K562 (cell line): ENCODE data around the gene CDK11B. TPM values are rescaled to one million over a fixed set of nuclear protein-coding genes. Genes with fewer than 3 reads are reported as not detected.
A peak's percentile ranks its signal among the peaks of the same experiment; 100 is the strongest.

Source experiments
- E2F3 ChIP-seq: fragments of 250-450 bp; sonication (Bioruptor Pico); IDR thresholded peaks from 2 replicates; pipeline ENCODE4 v1.4.0; 2020; ENCODE audit warnings: mild to moderate bottlenecking
- HOXB6 ChIP-seq: fragments of 250-450 bp; sonication (Bioruptor Pico); IDR thresholded peaks from 2 replicates; pipeline ENCODE4 v1.5.1; 2022; ENCODE audit warnings: mild to moderate bottlenecking, borderline replicate concordance
- KLF10 ChIP-seq: fragments of 250-450 bp; sonication (Bioruptor Pico); IDR thresholded peaks from 2 replicates; pipeline ENCODE4 v1.6.1; 2021; ENCODE audit warnings: matching md5 sums
- MTA3 ChIP-seq: fragments of 450-650 bp; formaldehyde crosslinking; IDR thresholded peaks from 2 replicates; pipeline ENCODE4 v1.6.1; 2017; ENCODE audit warnings: mild to moderate bottlenecking, borderline replicate concordance
- NELFE ChIP-seq: IDR thresholded peaks from 2 replicates; pipeline ENCODE4 v1.6.1; 2011; ENCODE audit warnings: mild to moderate bottlenecking; ENCODE audit not compliant: insufficient read depth, insufficient read length
- NR3C1 ChIP-seq: sonication (generic); formaldehyde crosslinking; IDR thresholded peaks from 2 replicates; pipeline ENCODE4 v1.8.1; 2022; ENCODE audit warnings: missing genetic modification reagents
- PHB2 ChIP-seq: fragments of 450-650 bp; IDR thresholded peaks from 2 replicates; pipeline ENCODE4 v1.6.1; 2017; ENCODE audit warnings: low read depth
- RAD21 ChIP-seq, 2 experiments: fragments of 250-450 bp in 1 of 2; fragments of 450-650 bp in 1 of 2; sonication (Bioruptor Pico) in 1 of 2; formaldehyde crosslinking in 1 of 2; IDR thresholded peaks in 1 of 2; conservative IDR thresholded peaks in 1 of 2; 2 replicates each; pipeline versions ENCODE4 v1.4.0 to v1.8.0; 2020 to 2022; ENCODE audit warnings: mild to moderate bottlenecking in 2 of 2, moderate library complexity in 1 of 2
- SMAD2 ChIP-seq: fragments of 150-350 bp; IDR thresholded peaks from 2 replicates; pipeline ENCODE4 v1.6.1; 2014; ENCODE audit warnings: low read depth, mild to moderate bottlenecking, low read length
- STAG1 ChIP-seq: sonication (generic); formaldehyde crosslinking; IDR thresholded peaks from 2 replicates; pipeline ENCODE4 v1.5.0; 2020; ENCODE audit warnings: missing genetic modification reagents, borderline replicate concordance
- TOE1 ChIP-seq, 2 experiments: fragments of 450-650 bp in 1 of 2; sonication (generic) in 1 of 2; formaldehyde crosslinking in 1 of 2; IDR thresholded peaks; 2 replicates each; pipeline versions ENCODE4 v1.7.1 to v1.8.0; 2016 to 2022; ENCODE audit warnings: borderline replicate concordance in 2 of 2, mild to moderate bottlenecking in 2 of 2, antibody characterized with exemption in 1 of 2, inconsistent platforms in 1 of 2, low read depth in 1 of 2, missing genetic modification reagents in 1 of 2, moderate library complexity in 1 of 2
- ZC3H4 ChIP-seq: sonication (generic); formaldehyde crosslinking; IDR thresholded peaks from 2 replicates; pipeline ENCODE4 v1.9.0; 2021; ENCODE audit warnings: missing genetic modification reagents, borderline replicate concordance
- ZFX ChIP-seq: sonication (generic); formaldehyde crosslinking; IDR thresholded peaks from 2 replicates; pipeline ENCODE4 v1.8.0; 2022; ENCODE audit warnings: mild to moderate bottlenecking, missing genetic modification reagents, moderate library complexity
- ZNF24 ChIP-seq: fragments of 450-650 bp; IDR thresholded peaks from 2 replicates; pipeline ENCODE4 v1.6.1; 2016
- ZNF445 ChIP-seq: fragments of 250-450 bp; sonication (Bioruptor Pico); IDR thresholded peaks from 2 replicates; pipeline ENCODE4 v1.4.0; 2020; ENCODE audit warnings: low read depth, mild to moderate bottlenecking, moderate library complexity
- ZNF830 ChIP-seq: fragments of 250-450 bp; sonication (Bioruptor Pico); IDR thresholded peaks from 2 replicates; pipeline ENCODE4 v1.5.0; 2021; ENCODE audit warnings: mild to moderate bottlenecking
- polyA plus RNA-seq, 8 experiments: library from polyadenylated mRNA; depleted of rRNA in 4 of 8; stranded (reverse) in 5 of 8; unstranded in 3 of 8; fragments of >200 nt; fragmentation: Nextera tagmentation in 2 of 8; fragmentation: Illumina TruSeq in 1 of 8; extraction: Ambion mirVana in 2 of 8; extraction: Trizol in 1 of 8; gene quantifications; 2 replicates each; pipeline versions ENCODE4 v1.2.1 to v1.2.3, GENCODE V29; 2011 to 2014; ENCODE audit warnings: inconsistent platforms in 1 of 8, missing spikeins in 1 of 8
- total RNA-seq, 7 experiments: library from RNA; depleted of rRNA in 6 of 7; stranded (reverse); fragments of >200 nt in 6 of 7; fragmentation: Illumina TruSeq in 2 of 7; extraction: Trizol in 2 of 7; gene quantifications; 2 replicates each; pipeline versions ENCODE4 v1.2.1 to v1.2.3, GENCODE V29; 2011 to 2021; ENCODE audit warnings: low replicate concordance in 1 of 7
- TF ChIP-seq, protein P1 (sequence below): fragments of 450-650 bp; conservative IDR thresholded peaks from 2 replicates; pipeline ENCODE4 v1.6.1; 2016; ENCODE audit warnings: missing genetic modification characterization, low read depth, mild to moderate bottlenecking, control low read depth, missing compliant biosample characterization
- TF ChIP-seq, protein P2 (sequence below): sonication (generic); formaldehyde crosslinking; IDR thresholded peaks from 2 replicates; pipeline ENCODE4 v1.8.0; 2022; ENCODE audit warnings: mild to moderate bottlenecking, missing genetic modification reagents
- TF ChIP-seq, protein P3 (sequence below), 2 experiments: IDR thresholded peaks; 2 replicates each; pipeline ENCODE4 v1.6.1; 2011; ENCODE audit warnings: borderline replicate concordance in 1 of 2, control low read depth in 1 of 2, low read depth in 1 of 2, low read length in 1 of 2, mild to moderate bottlenecking in 1 of 2, mixed read lengths in 1 of 2, moderate library complexity in 1 of 2; ENCODE audit not compliant: insufficient read depth in 1 of 2, insufficient read length in 1 of 2, poor library complexity in 1 of 2, severe bottlenecking in 1 of 2; ENCODE audit errors: extremely low read depth in 1 of 2
- TF ChIP-seq, protein P4 (sequence below): sonication (generic); formaldehyde crosslinking; IDR thresholded peaks from 2 replicates; pipeline ENCODE4 v1.9.0; 2022; ENCODE audit warnings: mild to moderate bottlenecking, missing genetic modification reagents
- TF ChIP-seq, protein P5 (sequence below): fragments of 250-450 bp; sonication (Bioruptor Pico); IDR thresholded peaks from 2 replicates; pipeline ENCODE4 v1.8.0; 2021; ENCODE audit warnings: mild to moderate bottlenecking, moderate library complexity

Gene CDK11B
- total and polyA plus RNA-seq, 9 of the 15 experiments (the other 6 are each of a cell fraction or from before 2014, with no cell fraction given), result 2.8 to 52.2 (median 19.5) TPM

DNA sequence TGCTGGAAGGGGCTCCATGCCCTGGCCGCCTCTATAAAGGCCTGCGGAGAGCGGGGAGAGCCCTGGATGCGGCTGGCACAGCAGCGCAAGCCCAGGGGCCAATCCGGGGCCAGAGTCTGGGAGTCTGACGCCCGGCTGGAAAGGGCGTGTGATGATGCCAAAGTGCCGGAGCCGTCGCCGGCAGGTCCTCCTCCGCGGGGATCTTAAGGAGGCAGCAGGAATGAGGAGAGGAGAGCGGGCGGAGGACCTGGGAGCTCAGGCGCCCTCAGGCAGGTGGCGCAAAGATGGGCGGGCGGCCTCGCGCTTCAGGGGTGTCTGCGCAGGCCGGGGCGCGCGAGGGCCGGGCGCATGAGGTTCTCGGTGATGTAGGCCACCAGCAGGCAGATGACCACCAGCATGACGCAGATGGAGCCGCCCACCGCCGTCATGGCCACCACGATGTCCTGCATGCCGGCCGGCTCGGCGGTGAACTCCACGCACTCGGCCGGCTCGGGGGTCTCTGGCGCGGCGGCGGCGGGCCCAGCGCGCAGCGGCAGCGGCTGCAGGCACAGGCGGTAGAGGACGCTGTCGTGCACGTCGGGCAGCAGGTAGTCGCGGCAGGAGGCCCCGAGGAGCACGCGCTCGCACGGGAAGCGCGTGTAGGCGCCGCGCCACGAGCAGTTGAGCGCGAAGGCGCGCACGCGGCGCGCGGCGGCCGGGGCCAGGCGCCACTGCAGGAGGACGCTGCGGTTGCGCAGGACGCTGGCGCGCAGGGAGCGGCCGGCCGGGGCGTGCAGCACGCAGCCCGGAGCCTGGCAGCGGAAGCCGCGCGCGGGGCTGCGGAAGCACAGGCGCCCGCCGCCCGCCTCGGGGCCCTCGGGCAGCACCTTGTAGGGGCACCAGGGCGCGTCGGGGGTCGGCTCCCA is 59.5 kb downstream of the CDK11B start (continued):
- 0 out of 2 replicates have a peak, but pooled peaks have one; percentile 56 for TF ChIP-seq MTA3
- no peak for TF ChIP-seq ZNF830 (CRISPR knock-in tag)
- TF ChIP-seq STAG1 (CRISPR knock-in tag), result peak; percentile 10; the same call in 1 of the 2 replicates
- TF ChIP-seq PHB2, result no peak
- TF ChIP-seq RAD21 (CRISPR knock-in tag; conservative IDR thresholded peaks at IDR 0.05 in 1 of 2, IDR thresholded peaks at IDR 0.05 in 1 of 2), result no peak
- peak; percentile 74 for TF ChIP-seq E2F3
- TF ChIP-seq SMAD2, result no peak
- TF ChIP-seq NELFE, result no peak
- TF ChIP-seq, protein P1, sequence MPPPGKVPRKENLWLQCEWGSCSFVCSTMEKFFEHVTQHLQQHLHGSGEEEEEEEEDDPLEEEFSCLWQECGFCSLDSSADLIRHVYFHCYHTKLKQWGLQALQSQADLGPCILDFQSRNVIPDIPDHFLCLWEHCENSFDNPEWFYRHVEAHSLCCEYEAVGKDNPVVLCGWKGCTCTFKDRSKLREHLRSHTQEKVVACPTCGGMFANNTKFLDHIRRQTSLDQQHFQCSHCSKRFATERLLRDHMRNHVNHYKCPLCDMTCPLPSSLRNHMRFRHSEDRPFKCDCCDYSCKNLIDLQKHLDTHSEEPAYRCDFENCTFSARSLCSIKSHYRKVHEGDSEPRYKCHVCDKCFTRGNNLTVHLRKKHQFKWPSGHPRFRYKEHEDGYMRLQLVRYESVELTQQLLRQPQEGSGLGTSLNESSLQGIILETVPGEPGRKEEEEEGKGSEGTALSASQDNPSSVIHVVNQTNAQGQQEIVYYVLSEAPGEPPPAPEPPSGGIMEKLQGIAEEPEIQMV, result no peak
- peak; percentile 57; the same call in 1 of the 2 replicates for TF ChIP-seq ZC3H4 (CRISPR knock-in tag)
- TF ChIP-seq, protein P2, sequence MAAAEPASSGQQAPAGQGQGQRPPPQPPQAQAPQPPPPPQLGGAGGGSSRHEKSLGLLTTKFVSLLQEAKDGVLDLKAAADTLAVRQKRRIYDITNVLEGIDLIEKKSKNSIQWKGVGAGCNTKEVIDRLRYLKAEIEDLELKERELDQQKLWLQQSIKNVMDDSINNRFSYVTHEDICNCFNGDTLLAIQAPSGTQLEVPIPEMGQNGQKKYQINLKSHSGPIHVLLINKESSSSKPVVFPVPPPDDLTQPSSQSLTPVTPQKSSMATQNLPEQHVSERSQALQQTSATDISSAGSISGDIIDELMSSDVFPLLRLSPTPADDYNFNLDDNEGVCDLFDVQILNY (CRISPR knock-in tag), result peak; percentile 67; the same call in 1 of the 2 replicates
- TF ChIP-seq ZNF24, result no peak
- TF ChIP-seq, protein P3, sequence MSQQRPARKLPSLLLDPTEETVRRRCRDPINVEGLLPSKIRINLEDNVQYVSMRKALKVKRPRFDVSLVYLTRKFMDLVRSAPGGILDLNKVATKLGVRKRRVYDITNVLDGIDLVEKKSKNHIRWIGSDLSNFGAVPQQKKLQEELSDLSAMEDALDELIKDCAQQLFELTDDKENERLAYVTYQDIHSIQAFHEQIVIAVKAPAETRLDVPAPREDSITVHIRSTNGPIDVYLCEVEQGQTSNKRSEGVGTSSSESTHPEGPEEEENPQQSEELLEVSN (IDR thresholded peaks at IDR 0.05; ENCODE audit: borderline replicate concordance in 1 of 2, extremely low read depth in 1 of 2, insufficient read depth in 1 of 2, insufficient read length in 1 of 2, low read depth in 1 of 2, low read length in 1 of 2, poor library complexity in 1 of 2, severe bottlenecking in 1 of 2), result peak; percentile 97 to 98
- TF ChIP-seq KLF10 (CRISPR knock-in tag), result no peak
- no peak for TF ChIP-seq HOXB6 (CRISPR knock-in tag)
- TF ChIP-seq ZFX, result peak; percentile 33; the same call in 1 of the 2 replicates
- no peak for TF ChIP-seq TOE1 (IDR thresholded peaks at IDR 0.05; ENCODE audit: borderline replicate concordance)
- TF ChIP-seq TOE1 (CRISPR knock-in tag; IDR thresholded peaks at IDR 0.05; ENCODE audit: borderline replicate concordance, low read depth), result no peak
- TF ChIP-seq, protein P4, sequence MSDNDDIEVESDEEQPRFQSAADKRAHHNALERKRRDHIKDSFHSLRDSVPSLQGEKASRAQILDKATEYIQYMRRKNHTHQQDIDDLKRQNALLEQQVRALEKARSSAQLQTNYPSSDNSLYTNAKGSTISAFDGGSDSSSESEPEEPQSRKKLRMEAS (CRISPR knock-in tag), result peak; percentile 94
- TF ChIP-seq NR3C1 (CRISPR knock-in tag), result peak; percentile 92
- TF ChIP-seq ZNF445 (CRISPR knock-in tag), result no peak
- TF ChIP-seq, protein P5, sequence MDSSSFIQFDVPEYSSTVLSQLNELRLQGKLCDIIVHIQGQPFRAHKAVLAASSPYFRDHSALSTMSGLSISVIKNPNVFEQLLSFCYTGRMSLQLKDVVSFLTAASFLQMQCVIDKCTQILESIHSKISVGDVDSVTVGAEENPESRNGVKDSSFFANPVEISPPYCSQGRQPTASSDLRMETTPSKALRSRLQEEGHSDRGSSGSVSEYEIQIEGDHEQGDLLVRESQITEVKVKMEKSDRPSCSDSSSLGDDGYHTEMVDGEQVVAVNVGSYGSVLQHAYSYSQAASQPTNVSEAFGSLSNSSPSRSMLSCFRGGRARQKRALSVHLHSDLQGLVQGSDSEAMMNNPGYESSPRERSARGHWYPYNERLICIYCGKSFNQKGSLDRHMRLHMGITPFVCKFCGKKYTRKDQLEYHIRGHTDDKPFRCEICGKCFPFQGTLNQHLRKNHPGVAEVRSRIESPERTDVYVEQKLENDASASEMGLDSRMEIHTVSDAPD, result no peak
